Peyer's patch (tissue), 4 donors: ENCODE measurements around the gene ANKRD28.

Experiments
- CTCF ChIP-seq, 6 experiments: fragments of 450-650 bp in 4 of 6; fragments of 200-600 bp in 2 of 6; sonication (generic) in 1 of 6; IDR thresholded peaks; one replicate each; pipeline ENCODE4 v1.5.1; 2017 to 2019; ENCODE audit warnings: antibody characterized with exemption in 6 of 6, mild to moderate bottlenecking in 3 of 6, moderate library complexity in 1 of 6
- POLR2A ChIP-seq, 2 donors: fragments of 450-650 bp; IDR thresholded peaks; one replicate each; pipeline ENCODE4 v1.5.1; 2017; ENCODE audit warnings: antibody characterized with exemption in 2 of 2, mild to moderate bottlenecking in 2 of 2, moderate library complexity in 2 of 2

DNA sequence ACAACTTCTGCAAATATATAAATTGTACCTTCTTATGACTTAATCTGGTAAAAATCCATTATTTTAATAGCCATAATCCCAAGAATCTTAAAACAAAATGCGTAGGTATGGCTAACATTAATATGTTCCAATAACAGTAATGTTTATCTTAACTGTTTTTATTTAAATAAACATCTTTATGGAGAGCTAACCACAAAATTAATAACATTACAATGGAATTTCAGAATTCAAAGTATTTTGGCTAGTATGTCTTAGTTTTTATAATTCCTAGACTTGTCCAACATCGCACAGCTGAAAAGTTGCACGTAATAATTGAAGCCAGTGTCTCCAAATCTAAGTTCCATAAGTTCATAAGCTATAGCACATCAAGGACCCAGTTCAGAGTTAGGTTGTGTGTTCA, 47.6 kb downstream of the ANKRD28 start:
- TF ChIP-seq CTCF (IDR thresholded peaks at IDR 0.05) (no peak), POLR2A (IDR thresholded peaks at IDR 0.05) (no peak)
